ENCODE results near the gene CYP27B1.

CYP27B1 gene

GRCh38 chr12:57734591-57734990, 32.3 kb downstream of the CYP27B1 start:
- DNase-seq, result no peak
- Mint-ChIP-seq H3K36me3 (ENCODE audit: low read depth) (no peaks in the 10 kb centered on the region), H3K27me3 (ENCODE audit: low read depth, poor library complexity) (peaks cover 98% of the 10 kb centered on the region)

GRCh38 chr12:57733928-57734327, 33.0 kb downstream of the CYP27B1 start:
- TF ChIP-seq CTCF (IDR thresholded peaks at IDR 0.05), result no peak
- Mint-ChIP-seq H3K4me1 (peaks cover 17% of the 10 kb centered on the region), H3K36me3 (ENCODE audit: low read depth) (no peaks in the 10 kb centered on the region), H3K27ac (no peak overlapping the region), H3K9me3 (peaks cover 8% of the 10 kb centered on the region), H3K4me3 (no peak overlapping the region), H3K27me3 (ENCODE audit: low read depth, poor library complexity) (peaks cover 98% of the 10 kb centered on the region)
- no peak for DNase-seq

More at GRCh38 chr12:57734591-57734990, 32.3 kb downstream of the CYP27B1 start:
- peaks cover 8% of the 10 kb centered on the region for H3K9me3 Mint-ChIP-seq
- peaks cover 23% of the 10 kb centered on the region for H3K4me1 Mint-ChIP-seq
- H3K4me3 Mint-ChIP-seq, result no peak overlapping the region
- TF ChIP-seq CTCF (IDR thresholded peaks at IDR 0.05), result no peak
- H3K27ac Mint-ChIP-seq, result no peak overlapping the region

- DNase-seq, result no peak
These were observed 33.9 kb downstream of the CYP27B1 start for GRCh38 chr12:57732726-57733593.

GRCh38 chr12:57732270-57732669, 34.6 kb downstream of the CYP27B1 start:
- Mint-ChIP-seq H3K27ac (no peak overlapping the region), H3K36me3 (ENCODE audit: low read depth) (no peaks in the 10 kb centered on the region), H3K9me3 (peaks cover 11% of the 10 kb centered on the region), H3K27me3 (ENCODE audit: low read depth, poor library complexity) (peaks cover 100% of the 10 kb centered on the region), H3K4me1 (peaks cover 22% of the 10 kb centered on the region), H3K4me3 (no peak overlapping the region)
- no peak for TF ChIP-seq CTCF (IDR thresholded peaks at IDR 0.05)
- DNase-seq, result no peak

More at GRCh38 chr12:57732726-57733593, 33.9 kb downstream of the CYP27B1 start:
- H3K4me1 Mint-ChIP-seq, result peaks cover 17% of the 10 kb centered on the region
- no peak overlapping the region for H3K27ac Mint-ChIP-seq
- no peak for TF ChIP-seq CTCF (IDR thresholded peaks at IDR 0.05)
- no peaks in the 10 kb centered on the region for H3K36me3 Mint-ChIP-seq (ENCODE audit: low read depth)
- H3K27me3 Mint-ChIP-seq (ENCODE audit: low read depth, poor library complexity), result peaks cover 100% of the 10 kb centered on the region
- peaks cover 8% of the 10 kb centered on the region for H3K9me3 Mint-ChIP-seq
- no peak overlapping the region for H3K4me3 Mint-ChIP-seq

GRCh38 chr12:57731411-57732080, 35.3 kb downstream of the CYP27B1 start:
- no peak for TF ChIP-seq CTCF (IDR thresholded peaks at IDR 0.05)
- peaks cover 7% of the 10 kb centered on the region for H3K9me3 Mint-ChIP-seq
- H3K4me1 Mint-ChIP-seq, result peaks cover 17% of the 10 kb centered on the region
- peaks cover 100% of the 10 kb centered on the region for H3K27me3 Mint-ChIP-seq (ENCODE audit: low read depth, poor library complexity)
- H3K27ac Mint-ChIP-seq, result no peak overlapping the region
- no peaks in the 10 kb centered on the region for H3K36me3 Mint-ChIP-seq (ENCODE audit: low read depth)
- H3K4me3 Mint-ChIP-seq, result no peak overlapping the region
- no peak for DNase-seq
